Measurements from ENCODE around the gene SPACDR. TPM values are rescaled to one million over a fixed set of nuclear protein-coding genes. Genes with fewer than 3 reads are reported as not detected.

The SPACDR gene, protein sequence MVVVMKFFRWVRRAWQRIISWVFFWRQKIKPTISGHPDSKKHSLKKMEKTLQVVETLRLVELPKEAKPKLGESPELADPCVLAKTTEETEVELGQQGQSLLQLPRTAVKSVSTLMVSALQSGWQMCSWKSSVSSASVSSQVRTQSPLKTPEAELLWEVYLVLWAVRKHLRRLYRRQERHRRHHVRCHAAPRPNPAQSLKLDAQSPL
- not detected for total RNA-seq
- long read RNA-seq: 0 reads

DNA sequence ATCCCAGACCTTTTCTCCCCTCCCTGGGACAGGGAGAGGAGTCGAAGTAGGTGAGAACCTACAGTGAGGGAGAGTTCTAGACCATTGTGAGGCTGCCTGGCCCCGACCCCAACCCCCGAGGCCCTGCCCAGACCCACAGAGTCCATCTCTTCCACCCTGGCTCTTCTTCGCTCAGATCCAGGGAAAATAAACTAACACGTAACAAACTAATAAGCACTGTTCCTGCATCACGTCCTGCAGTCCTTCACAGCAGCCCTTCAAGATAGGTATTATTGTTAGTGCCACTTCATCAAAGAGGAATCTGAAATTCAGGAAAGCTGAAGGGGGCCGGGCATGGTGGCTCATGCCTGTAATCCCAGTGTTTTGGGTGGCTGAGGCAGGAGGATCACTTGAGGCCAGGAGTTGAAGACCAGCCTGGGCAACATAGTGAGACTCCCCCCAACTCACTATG lies at the start of gene SPACDR:
SPACDR (minus strand) TSS at position 51 of the 451 bp plus-strand sequence. CDS start 235 bp downstream, outside the sequence.
- Histone ChIP-seq H3K4me3 (no peak within 1 kb of the TSS), H3K27me3 (no peaks in the 10 kb centered on the region), H3K4me1 (peaks cover 0 to 9% (median 0%) of the 10 kb centered on the region in 4 donors), H3K27ac (no peak within 1 kb of the TSS), H3K36me3 (peaks cover 0 to 1% (median 0%) of the 10 kb centered on the region in 4 donors), H3K9me3 (no peaks in the 10 kb centered on the region)
- no peak for TF ChIP-seq CTCF (IDR thresholded peaks at IDR 0.05)
- no peak for TF ChIP-seq POLR2A (IDR thresholded peaks at IDR 0.05)
- ATAC-seq (no peak), DNase-seq (no peak)
- intact Hi-C loops (cut with DNase I): no loop called here
- WGBS (ENCODE audit: insufficient coverage, low coverage, low lambda C conversion rate, missing lambda C conversion rate): 74% methylated on average over 4 of the region's 7 CpGs

- 77% methylated on average over 9 of the region's 9 CpGs for WGBS (ENCODE audit: insufficient coverage, low coverage, low lambda C conversion rate, missing lambda C conversion rate)
- intact Hi-C loops (cut with DNase I): no loop called here
- ATAC-seq (no peak), DNase-seq (no peak)
- no peak overlapping the region for H3K4me3 ChIP-seq
- H3K36me3 ChIP-seq: no peaks in the 10 kb centered on the region
- H3K27me3 ChIP-seq: no peaks in the 10 kb centered on the region
- H3K27ac ChIP-seq: no peak overlapping the region
- no peaks in the 10 kb centered on the region for H3K4me1 ChIP-seq
- TF ChIP-seq POLR2A (IDR thresholded peaks at IDR 0.05) (no peak), CTCF (IDR thresholded peaks at IDR 0.05) (no peak)
- no peaks in the 10 kb centered on the region for H3K9me3 ChIP-seq
Observed at GRCh38 chr7:100513212-100513810, 49.3 kb upstream of the SPACDR start.

DNA sequence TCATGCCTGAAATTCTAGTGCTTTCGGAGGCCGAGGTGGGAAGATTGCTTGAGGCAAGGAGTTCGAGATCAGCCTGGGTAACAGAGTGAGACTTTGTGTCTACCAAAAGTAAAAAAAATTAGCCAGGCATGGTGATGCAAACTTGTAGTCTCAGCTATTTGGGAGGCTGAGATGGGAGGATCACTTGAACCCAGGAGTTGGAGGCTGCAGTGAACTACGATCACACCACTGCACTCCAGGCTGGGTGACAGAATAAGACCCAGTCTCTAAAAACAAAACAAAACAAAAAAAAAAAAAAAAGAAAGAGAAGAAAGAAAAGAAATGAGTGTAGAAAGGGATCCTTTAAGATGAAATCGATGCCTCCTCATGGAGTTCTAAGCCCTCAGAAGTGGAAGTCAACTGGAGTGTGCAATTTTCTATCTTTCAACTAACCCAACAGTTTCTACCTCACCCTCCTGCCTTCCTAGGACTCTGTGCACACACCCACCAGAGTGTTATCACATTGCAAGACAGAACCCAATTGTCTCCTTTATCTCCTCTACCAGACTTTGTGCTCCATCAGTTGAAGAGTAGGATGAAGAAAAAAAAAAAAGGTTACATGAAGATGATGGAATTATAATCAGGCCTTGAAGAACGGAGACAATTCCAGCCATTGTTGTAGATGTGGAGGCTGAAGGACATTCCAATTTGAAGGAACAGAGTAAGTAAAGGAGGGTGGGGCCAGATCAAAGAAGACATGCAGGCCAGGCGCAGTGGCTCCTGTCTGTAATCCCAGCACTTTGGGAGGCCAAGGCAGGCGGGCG lies 46.6 kb upstream of the SPACDR start:
- Histone ChIP-seq H3K27ac (no peak overlapping the region), H3K27me3 (no peaks in the 10 kb centered on the region), H3K36me3 (no peaks in the 10 kb centered on the region), H3K9me3 (no peaks in the 10 kb centered on the region), H3K4me1 (no peaks in the 10 kb centered on the region), H3K4me3 (no peak overlapping the region)
- intact Hi-C loops (cut with DNase I): no loop called here
- WGBS (ENCODE audit: insufficient coverage, low coverage, low lambda C conversion rate, missing lambda C conversion rate): 89% methylated on average over 9 of the region's 9 CpGs
- no peak for ATAC-seq
- TF ChIP-seq CTCF (IDR thresholded peaks at IDR 0.05): no peak
- no peak for TF ChIP-seq POLR2A (IDR thresholded peaks at IDR 0.05)
- no peak for DNase-seq

- no peak overlapping the region for H3K27ac ChIP-seq
- intact Hi-C loops (cut with DNase I): no loop called here
- no peak for ATAC-seq
Observed at GRCh38 chr7:100509231-100509630, 45.2 kb upstream of the SPACDR start.

More at GRCh38 chr7:100509231-100509630, 45.2 kb upstream of the SPACDR start:
- 53% methylated on average over 6 of the region's 15 CpGs for WGBS (ENCODE audit: insufficient coverage, low coverage, low lambda C conversion rate, missing lambda C conversion rate)
- H3K4me1 ChIP-seq: no peaks in the 10 kb centered on the region
- TF ChIP-seq POLR2A (IDR thresholded peaks at IDR 0.05) (no peak), CTCF (IDR thresholded peaks at IDR 0.05) (no peak)
- H3K9me3 ChIP-seq: no peaks in the 10 kb centered on the region
- no peak overlapping the region for H3K4me3 ChIP-seq
- H3K36me3 ChIP-seq: no peaks in the 10 kb centered on the region
- DNase-seq: no peak
- H3K27me3 ChIP-seq: no peaks in the 10 kb centered on the region
